GM12878 (cell line): Measurements from ENCODE around the gene RTN4R. TPM values are rescaled to one million over a fixed set of nuclear protein-coding genes. Genes with fewer than 3 reads are reported as not detected.
A peak's percentile ranks its signal among the peaks of the same experiment; 100 is the strongest.
"Not testable (repeated sequence)": the region's sequence is repeated elsewhere in the genome, so short reads cannot be mapped to it uniquely, and the experiment has no call there.

Source experiments
- ATAC-seq: fragments of 200-7000 bp; cut with Tn5 transposase; 3 replicates; pipeline ENCODE4 v1.9.1; 2020; ENCODE audit warnings: mild to moderate bottlenecking, moderate library complexity
- BruUV-seq: library from RNA; stranded (reverse); fragments of 400-500 nt; replicated peaks from 2 replicates; lab custom pipeline; 2021; lab: Mats Ljungman, UMichigan
- CTCF ChIA-PET: fragments of 300-600 bp; sonication (Branson Sonifier 250); formaldehyde crosslinking; extraction: SDS; loops from one replicate; lab custom pipeline; 2021; ENCODE audit warnings: inconsistent platforms; lab: Yijun Ruan, JAX
- POLR2A ChIA-PET: fragments of 350-600 bp; formaldehyde crosslinking; extraction: SDS; loops from one replicate; lab custom pipeline; 2021; ENCODE audit warnings: inconsistent platforms; lab: Charles Lee
- RAD21 ChIA-PET: fragments of 300-600 bp; sonication (Branson Sonifier 250); formaldehyde crosslinking; loops from one replicate; lab custom pipeline; 2023; ENCODE audit warnings: antibody characterized with exemption; ENCODE audit not compliant: unreplicated experiment; lab: Charles Lee
- SMC1A ChIA-PET: fragments of 300-600 bp; sonication (Branson Sonifier 250); formaldehyde crosslinking; loops from one replicate; lab custom pipeline; 2023; ENCODE audit not compliant: unreplicated experiment, uncharacterized antibody; lab: Charles Lee
- DNase-seq: peaks from one replicate; pipeline ENCODE4 v3.0.0-alpha.2; 2011; ENCODE audit warnings: low read depth, low spot score
- FAIRE-seq: peaks from 3 replicates; lab custom pipeline; 2011; peaks lifted over from hg19 to GRCh38; lab: Jason Lieb, UNC
- H2AFZ ChIP-seq: 2 replicates; pipeline ENCODE4 v1.6.0; 2011; ENCODE audit warnings: low read depth, low read length, control low read depth; ENCODE audit not compliant: control insufficient read depth
- H3K27ac ChIP-seq: 2 replicates; pipeline ENCODE4 v1.5.1; 2011; ENCODE audit warnings: control low read depth; ENCODE audit not compliant: control insufficient read depth, insufficient read depth
- H3K27me3 ChIP-seq, 2 experiments: replicated peaks in 1 of 2; 2 replicates each; pipeline versions ENCODE4 v1.6.0 to v1.6.1; 2011; ENCODE audit warnings: low read length in 1 of 2; ENCODE audit not compliant: control insufficient read depth in 2 of 2, insufficient read depth in 2 of 2
- H3K36me3 ChIP-seq, 2 experiments: 2 replicates each; pipeline ENCODE4 v1.5.1; 2011; ENCODE audit warnings: low read length in 1 of 2; ENCODE audit not compliant: control insufficient read depth in 2 of 2, insufficient read depth in 2 of 2
- H3K4me1 ChIP-seq: 2 replicates; pipeline ENCODE4 v1.6.1; 2011; ENCODE audit warnings: mild to moderate bottlenecking, low read length, moderate library complexity, mixed read lengths; ENCODE audit not compliant: control insufficient read depth, insufficient read depth
- H3K4me2 ChIP-seq: 2 replicates; pipeline ENCODE4 v1.6.0; 2011; ENCODE audit warnings: control low read depth; ENCODE audit not compliant: control insufficient read depth, insufficient read depth
- H3K4me3 ChIP-seq: fragments of 200-600 bp; sonication (generic); 2 replicates; pipeline ENCODE4 v1.5.1; 2016
- H3K79me2 ChIP-seq: 2 replicates; pipeline ENCODE4 v1.6.0; 2011; ENCODE audit warnings: low read length; ENCODE audit not compliant: control insufficient read depth, insufficient read depth
- H3K9ac ChIP-seq: 2 replicates; pipeline ENCODE4 v1.8.0; 2011; ENCODE audit warnings: low read length, control low read depth, mixed read lengths; ENCODE audit not compliant: control insufficient read depth, insufficient read depth
- H3K9me3 ChIP-seq: replicated peaks from 3 replicates; pipeline ENCODE4 v1.5.1; 2011; ENCODE audit warnings: mild to moderate bottlenecking, low read length; ENCODE audit not compliant: control insufficient read depth, insufficient read depth
- H4K20me1 ChIP-seq: 2 replicates; pipeline ENCODE4 v1.6.0; 2011; ENCODE audit not compliant: control insufficient read depth, insufficient read depth
- RAD21 ChIP-seq: IDR thresholded peaks from 2 replicates; pipeline ENCODE4 v1.6.1; 2011; ENCODE audit warnings: mild to moderate bottlenecking, low read depth, low read length, moderate library complexity; ENCODE audit not compliant: insufficient read depth
- SMC3 ChIP-seq: IDR thresholded peaks from 2 replicates; pipeline ENCODE4 v1.6.1; 2011; ENCODE audit warnings: low read length, improper control_type of control experiment, borderline replicate concordance
- WGBS: methylation state at CpG from one replicate; pipeline ENCODE4 v1.1.6; 2016; ENCODE audit warnings: low lambda C conversion rate; ENCODE audit not compliant: insufficient replicate concordance, insufficient coverage; ENCODE audit errors: missing lambda C conversion rate; 5-methylcytosine and 5-hydroxymethylcytosine counted together
- in situ Hi-C: fragments of 300-500 bp; cut with MboI; formaldehyde crosslinking; loops from 9 replicates; pipeline ENCODE4 v1.14.3; 2018; ENCODE audit warnings: mixed read lengths
- intact Hi-C: fragments of 100-400 bp; cut with micrococcal nuclease; formaldehyde crosslinking; loops from one replicate; pipeline ENCODE4 v1.14.2; 2022; ENCODE audit not compliant: unreplicated experiment
- polyA plus RNA-seq, 11 experiments: library from polyadenylated mRNA; depleted of rRNA in 4 of 11; unstranded in 6 of 11; stranded (reverse) in 5 of 11; fragments of >200 nt; fragmentation: Nextera tagmentation in 4 of 11; fragmentation: Illumina TruSeq in 1 of 11; extraction: Ambion mirVana in 4 of 11; extraction: Trizol in 1 of 11; gene quantifications; 1 replicate in 1 of 11; 2 replicates in 10 of 11; pipeline versions ENCODE4 v1.2.1 to v1.2.3, GENCODE V29; 2011 to 2016; ENCODE audit warnings: inconsistent platforms in 2 of 11, missing spikeins in 2 of 11, low read depth in 1 of 11
- total RNA-seq, 4 experiments: library from RNA; depleted of rRNA in 3 of 4; stranded (reverse); fragments of >200 nt in 3 of 4; fragmentation: Illumina TruSeq in 1 of 4; extraction: Trizol in 1 of 4; gene quantifications; 2 replicates each; pipeline versions ENCODE4 v1.2.1 to v1.2.3, GENCODE V29; 2013 to 2021
- TF ChIP-seq, protein P1 (sequence below), 3 experiments: IDR thresholded peaks in 2 of 3; conservative IDR thresholded peaks in 1 of 3; 2 replicates each; pipeline ENCODE4 v1.5.1; 2011; ENCODE audit warnings: low read depth in 3 of 3, low read length in 3 of 3, mild to moderate bottlenecking in 3 of 3, control low read depth in 2 of 3, moderate library complexity in 2 of 3, inconsistent platforms in 1 of 3, mixed read lengths in 1 of 3; ENCODE audit not compliant: control insufficient read depth in 2 of 3, insufficient read depth in 1 of 3; ENCODE audit errors: extremely low read depth in 1 of 3

Gene RTN4R
- total and polyA plus RNA-seq, 10 of the 15 experiments (the other 5 are each of a cell fraction or from before 2014, with no cell fraction given): 0.03 to 1.0 (median 0.60) TPM; not detected in 2

GRCh38 chr22:20285473-20286311 is 17.6 kb upstream of the RTN4R start:
- 5% methylated on average over 8 of the region's 12 CpGs for WGBS
- not testable (repeated sequence) for BruUV-seq
- CTCF ChIA-PET: interaction anchor here (0.8 kb wide), 1 partner anchor 129 kb away, joined by 3 read pairs; no protein-coding TSS in a partner anchor

More at GRCh38 chr22:20285473-20286311, 17.6 kb upstream of the RTN4R start:
- FAIRE-seq: peak; percentile 72
- TF ChIP-seq RAD21 (peak; percentile 62), SMC3 (peak; percentile 68)
- TF ChIP-seq, protein P1, sequence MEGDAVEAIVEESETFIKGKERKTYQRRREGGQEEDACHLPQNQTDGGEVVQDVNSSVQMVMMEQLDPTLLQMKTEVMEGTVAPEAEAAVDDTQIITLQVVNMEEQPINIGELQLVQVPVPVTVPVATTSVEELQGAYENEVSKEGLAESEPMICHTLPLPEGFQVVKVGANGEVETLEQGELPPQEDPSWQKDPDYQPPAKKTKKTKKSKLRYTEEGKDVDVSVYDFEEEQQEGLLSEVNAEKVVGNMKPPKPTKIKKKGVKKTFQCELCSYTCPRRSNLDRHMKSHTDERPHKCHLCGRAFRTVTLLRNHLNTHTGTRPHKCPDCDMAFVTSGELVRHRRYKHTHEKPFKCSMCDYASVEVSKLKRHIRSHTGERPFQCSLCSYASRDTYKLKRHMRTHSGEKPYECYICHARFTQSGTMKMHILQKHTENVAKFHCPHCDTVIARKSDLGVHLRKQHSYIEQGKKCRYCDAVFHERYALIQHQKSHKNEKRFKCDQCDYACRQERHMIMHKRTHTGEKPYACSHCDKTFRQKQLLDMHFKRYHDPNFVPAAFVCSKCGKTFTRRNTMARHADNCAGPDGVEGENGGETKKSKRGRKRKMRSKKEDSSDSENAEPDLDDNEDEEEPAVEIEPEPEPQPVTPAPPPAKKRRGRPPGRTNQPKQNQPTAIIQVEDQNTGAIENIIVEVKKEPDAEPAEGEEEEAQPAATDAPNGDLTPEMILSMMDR (IDR thresholded peaks at IDR 0.05 in 2 of 3, conservative IDR thresholded peaks at IDR 0.05 in 1 of 3; ENCODE audit: control insufficient read depth in 2 of 3, extremely low read depth in 1 of 3, insufficient read depth in 1 of 3, low read depth in 3 of 3, low read length in 3 of 3): peak; percentile 52 to 80 (median 62)
- SMC1A ChIA-PET: interaction anchor here (0.8 kb wide), 1 partner anchor 129 kb away, joined by 3 read pairs; no protein-coding TSS in a partner anchor
- in situ Hi-C loops: loop anchor here (5.0 kb wide), 1 partner anchor 1333 kb away; no protein-coding TSS in a partner anchor
- H3K4me3 ChIP-seq, H4K20me1 ChIP-seq, H3K27me3 ChIP-seq, H2AFZ ChIP-seq, H3K79me2 ChIP-seq, H3K4me1 ChIP-seq, H3K27ac ChIP-seq, H3K9me3 ChIP-seq, POLR2A ChIA-PET, H3K9ac ChIP-seq, H3K36me3 ChIP-seq, H3K4me2 ChIP-seq, DNase-seq: not testable (repeated sequence)
- intact Hi-C loops: loop anchor here (1.0 kb wide), 1 partner anchor 128 kb away; no protein-coding TSS in a partner anchor
- RAD21 ChIA-PET: interaction anchor here (0.7 to 1.6 kb wide), 3 partner anchors 47 to 129 kb away, joined by 3 to 6 read pairs (median 3); no protein-coding TSS in a partner anchor
- peak; percentile 96 for ATAC-seq
